ENCODE data around the gene FRMD4A.
A peak's percentile ranks its signal among the peaks of the same experiment; 100 is the strongest.

Gene FRMD4A

GRCh38 chr10:13794992-13795612 is 535.6 kb downstream of the FRMD4A start:
- Histone ChIP-seq H3K4ac (ENCODE audit: low read length) (no peak overlapping the region), H4K91ac (ENCODE audit: low read depth, low read length, poor library complexity) (no peak overlapping the region), H3K27ac (replicated peaks; ENCODE audit: low read length) (no peak overlapping the region), H3K4me1 (ENCODE audit: control insufficient read depth in 2 of 2, insufficient read depth in 1 of 2, low read depth in 1 of 2, low read length in 2 of 2) (peaks cover 2 to 6% of the 10 kb centered on the region in 2 donors), H2BK5ac (ENCODE audit: low read length) (no peak overlapping the region), H2BK15ac (ENCODE audit: low read length) (no peak overlapping the region), H3K23ac (ENCODE audit: low read depth, low read length, poor library complexity) (no peak overlapping the region), H3K27me3 (ENCODE audit: control insufficient read depth in 3 of 3, insufficient read depth in 3 of 3, low read depth in 1 of 3, low read length in 3 of 3) (no peaks in the 10 kb centered on the region), H3K4me2 (ENCODE audit: insufficient read depth, low read length, poor library complexity, severe bottlenecking) (no peak overlapping the region), H4K8ac (ENCODE audit: low read depth, low read length) (no peak overlapping the region), H3K9me3 (replicated peaks in 1 of 2; ENCODE audit: control insufficient read depth in 2 of 2, insufficient read depth in 1 of 2, low read depth in 1 of 2, low read length in 2 of 2) (no peaks in the 10 kb centered on the region), H3K18ac (ENCODE audit: low read length) (no peak overlapping the region), H3K79me1 (ENCODE audit: low read depth, low read length) (no peaks in the 10 kb centered on the region), H2BK120ac (ENCODE audit: low read depth, low read length) (no peak overlapping the region), H3K36me3 (replicated peaks in 1 of 2; ENCODE audit: control insufficient read depth in 2 of 2, insufficient read depth in 2 of 2, low read length in 2 of 2) (peaks cover 23 to 87% of the 10 kb centered on the region in 2 donors), H3K14ac (ENCODE audit: low read length) (no peak overlapping the region), H2BK12ac (ENCODE audit: low read length) (no peak overlapping the region), H3K9ac (ENCODE audit: low read depth, low read length, poor library complexity) (no peak overlapping the region), H3K4me3 (ENCODE audit: low read length in 2 of 2) (no peak overlapping the region), H2AFZ (ENCODE audit: low read length) (no peak overlapping the region), H2AK5ac (ENCODE audit: low read depth, low read length) (no peak overlapping the region)
- DNase-seq (ENCODE audit: low spot score), result no peak
- no CpG with 5 or more reads among the region's 6 CpGs for WGBS, 2 donors (ENCODE audit: extremely low coverage in 2 of 2, insufficient read length in 2 of 2, insufficient replicate concordance in 1 of 2)

GRCh38 chr10:13792006-13792405 is 538.7 kb downstream of the FRMD4A start:
- H2AFZ ChIP-seq (ENCODE audit: low read length), result no peak overlapping the region
- no peaks in the 10 kb centered on the region for H3K27me3 ChIP-seq (ENCODE audit: control insufficient read depth in 3 of 3, insufficient read depth in 3 of 3, low read depth in 1 of 3, low read length in 3 of 3)
- no peak overlapping the region for H2AK5ac ChIP-seq (ENCODE audit: low read depth, low read length)
- no peak overlapping the region for H3K4me2 ChIP-seq (ENCODE audit: insufficient read depth, low read length, poor library complexity, severe bottlenecking)
- DNase-seq (ENCODE audit: low spot score), result no peak
- H3K14ac ChIP-seq (ENCODE audit: low read length), result no peak overlapping the region
- no peak overlapping the region for H2BK12ac ChIP-seq (ENCODE audit: low read length)
- H3K27ac ChIP-seq (replicated peaks; ENCODE audit: low read length), result no peak overlapping the region
- H3K4me1 ChIP-seq (ENCODE audit: control insufficient read depth in 2 of 2, insufficient read depth in 1 of 2, low read depth in 1 of 2, low read length in 2 of 2), result peaks cover 7 to 24% of the 10 kb centered on the region in 2 donors
- no peak overlapping the region for H4K8ac ChIP-seq (ENCODE audit: low read depth, low read length)
- H3K4me3 ChIP-seq (ENCODE audit: low read length in 2 of 2), result no peak overlapping the region
- H3K36me3 ChIP-seq (replicated peaks in 1 of 2; ENCODE audit: control insufficient read depth in 2 of 2, insufficient read depth in 2 of 2, low read length in 2 of 2), result peaks cover 21 to 78% of the 10 kb centered on the region in 2 donors
- no peak overlapping the region for H3K23ac ChIP-seq (ENCODE audit: low read depth, low read length, poor library complexity)
- H2BK5ac ChIP-seq (ENCODE audit: low read length), result no peak overlapping the region
- no peak overlapping the region for H3K18ac ChIP-seq (ENCODE audit: low read length)
- no CpG with 5 or more reads among the region's 5 CpGs for WGBS, 2 donors (ENCODE audit: extremely low coverage in 2 of 2, insufficient read length in 2 of 2, insufficient replicate concordance in 1 of 2)
- no peaks in the 10 kb centered on the region for H3K79me1 ChIP-seq (ENCODE audit: low read depth, low read length)
- no peak overlapping the region for H2BK15ac ChIP-seq (ENCODE audit: low read length)
- no peak overlapping the region for H3K4ac ChIP-seq (ENCODE audit: low read length)
- H4K91ac ChIP-seq (ENCODE audit: low read depth, low read length, poor library complexity), result no peak overlapping the region
- H3K9ac ChIP-seq (ENCODE audit: low read depth, low read length, poor library complexity), result peak overlapping the region; percentile 4
- H2BK120ac ChIP-seq (ENCODE audit: low read depth, low read length), result no peak overlapping the region
- H3K9me3 ChIP-seq (replicated peaks in 1 of 2; ENCODE audit: control insufficient read depth in 2 of 2, insufficient read depth in 1 of 2, low read depth in 1 of 2, low read length in 2 of 2), result no peaks in the 10 kb centered on the region

- no peak overlapping the region for H2BK15ac ChIP-seq (ENCODE audit: low read length)
- WGBS, 2 donors (ENCODE audit: extremely low coverage in 2 of 2, insufficient read length in 2 of 2, insufficient replicate concordance in 1 of 2), result no CpG with 5 or more reads among the region's 4 CpGs
- H3K9me3 ChIP-seq (replicated peaks in 1 of 2; ENCODE audit: control insufficient read depth in 2 of 2, insufficient read depth in 1 of 2, low read depth in 1 of 2, low read length in 2 of 2), result no peaks in the 10 kb centered on the region
- no peak for DNase-seq (ENCODE audit: low spot score)
- H2AK5ac ChIP-seq (ENCODE audit: low read depth, low read length), result no peak overlapping the region
- no peak overlapping the region for H3K4ac ChIP-seq (ENCODE audit: low read length)
- H2BK12ac ChIP-seq (ENCODE audit: low read length), result no peak overlapping the region
- no peak overlapping the region for H3K14ac ChIP-seq (ENCODE audit: low read length)
- H3K79me1 ChIP-seq (ENCODE audit: low read depth, low read length), result no peaks in the 10 kb centered on the region
- no peak overlapping the region for H3K4me3 ChIP-seq (ENCODE audit: low read length in 2 of 2)
- no peak overlapping the region for H3K4me2 ChIP-seq (ENCODE audit: insufficient read depth, low read length, poor library complexity, severe bottlenecking)
- no peak overlapping the region for H3K18ac ChIP-seq (ENCODE audit: low read length)
- no peak overlapping the region for H4K8ac ChIP-seq (ENCODE audit: low read depth, low read length)
- no peak overlapping the region for H3K9ac ChIP-seq (ENCODE audit: low read depth, low read length, poor library complexity)
- H2AFZ ChIP-seq (ENCODE audit: low read length), result no peak overlapping the region
- no peak overlapping the region for H4K91ac ChIP-seq (ENCODE audit: low read depth, low read length, poor library complexity)
- H2BK5ac ChIP-seq (ENCODE audit: low read length), result no peak overlapping the region
- no peak overlapping the region for H3K27ac ChIP-seq (replicated peaks; ENCODE audit: low read length)
- peaks cover 7 to 27% of the 10 kb centered on the region in 2 donors for H3K4me1 ChIP-seq (ENCODE audit: control insufficient read depth in 2 of 2, insufficient read depth in 1 of 2, low read depth in 1 of 2, low read length in 2 of 2)
- H3K36me3 ChIP-seq (replicated peaks in 1 of 2; ENCODE audit: control insufficient read depth in 2 of 2, insufficient read depth in 2 of 2, low read length in 2 of 2), result peaks cover 21 to 74% of the 10 kb centered on the region in 2 donors
- no peak overlapping the region for H3K23ac ChIP-seq (ENCODE audit: low read depth, low read length, poor library complexity)
- H2BK120ac ChIP-seq (ENCODE audit: low read depth, low read length), result no peak overlapping the region
- no peaks in the 10 kb centered on the region for H3K27me3 ChIP-seq (ENCODE audit: control insufficient read depth in 3 of 3, insufficient read depth in 3 of 3, low read depth in 1 of 3, low read length in 3 of 3)
Observed at GRCh38 chr10:13791483-13791882, 539.2 kb downstream of the FRMD4A start.

- Histone ChIP-seq H2BK120ac (ENCODE audit: low read depth, low read length) (no peak overlapping the region), H3K23ac (ENCODE audit: low read depth, low read length, poor library complexity) (peak overlapping the region; percentile 39), H2AFZ (ENCODE audit: low read length) (no peak overlapping the region), H3K4me1 (ENCODE audit: control insufficient read depth in 2 of 2, insufficient read depth in 1 of 2, low read depth in 1 of 2, low read length in 2 of 2) (peaks cover 5 to 27% of the 10 kb centered on the region in 2 donors), H3K4me3 (ENCODE audit: low read length in 2 of 2) (no peak overlapping the region), H4K91ac (ENCODE audit: low read depth, low read length, poor library complexity) (no peak overlapping the region), H3K9ac (ENCODE audit: low read depth, low read length, poor library complexity) (no peak overlapping the region), H4K8ac (ENCODE audit: low read depth, low read length) (no peak overlapping the region), H3K4me2 (ENCODE audit: insufficient read depth, low read length, poor library complexity, severe bottlenecking) (no peak overlapping the region), H3K79me1 (ENCODE audit: low read depth, low read length) (no peaks in the 10 kb centered on the region), H3K9me3 (replicated peaks in 1 of 2; ENCODE audit: control insufficient read depth in 2 of 2, insufficient read depth in 1 of 2, low read depth in 1 of 2, low read length in 2 of 2) (no peaks in the 10 kb centered on the region), H2AK5ac (ENCODE audit: low read depth, low read length) (no peak overlapping the region), H2BK15ac (ENCODE audit: low read length) (no peak overlapping the region), H3K36me3 (replicated peaks in 1 of 2; ENCODE audit: control insufficient read depth in 2 of 2, insufficient read depth in 2 of 2, low read length in 2 of 2) (peaks cover 18 to 62% of the 10 kb centered on the region in 2 donors), H3K18ac (ENCODE audit: low read length) (peak overlapping the region; percentile 64), H3K4ac (ENCODE audit: low read length) (peak overlapping the region; percentile 60), H2BK5ac (ENCODE audit: low read length) (peak overlapping the region; percentile 62), H3K27me3 (ENCODE audit: control insufficient read depth in 3 of 3, insufficient read depth in 3 of 3, low read depth in 1 of 3, low read length in 3 of 3) (no peaks in the 10 kb centered on the region), H3K27ac (replicated peaks; ENCODE audit: low read length) (no peak overlapping the region), H2BK12ac (ENCODE audit: low read length) (no peak overlapping the region), H3K14ac (ENCODE audit: low read length) (no peak overlapping the region)
- no CpG with 5 or more reads among the region's 9 CpGs for WGBS, 2 donors (ENCODE audit: extremely low coverage in 2 of 2, insufficient read length in 2 of 2, insufficient replicate concordance in 1 of 2)
- no peak for DNase-seq (ENCODE audit: low spot score)
Observed at GRCh38 chr10:13790196-13790595, 540.5 kb downstream of the FRMD4A start.

All from neuronal stem cell (in vitro differentiated cells).